ACC112 (cell line): ENCODE data around the gene POTEE.
"Not testable (repeated sequence)": the region's sequence is repeated elsewhere in the genome, so short reads cannot be mapped to it uniquely, and the experiment has no call there.

Source experiments
- H2AFZ ChIP-seq: fragments of 200-600 bp; sonication (generic); one replicate; pipeline ENCODE4 v1.6.0; 2017; ENCODE audit warnings: antibody characterized with exemption, low read length; ENCODE audit not compliant: unreplicated experiment
- H3K27ac ChIP-seq: fragments of 200-600 bp; sonication (generic); 2 replicates; pipeline ENCODE4 v1.5.1; 2014; ENCODE audit warnings: low read depth, mild to moderate bottlenecking, antibody characterized with exemption, low read length, moderate library complexity
- H3K27me3 ChIP-seq: fragments of 200-600 bp; sonication (generic); 2 replicates; pipeline ENCODE4 v1.6.1; 2014; ENCODE audit warnings: mild to moderate bottlenecking, antibody characterized with exemption, low read length, moderate library complexity, mixed read lengths; ENCODE audit not compliant: insufficient read depth
- H3K36me3 ChIP-seq: fragments of 200-600 bp; sonication (generic); 2 replicates; pipeline ENCODE4 v1.6.1; 2016; ENCODE audit warnings: mild to moderate bottlenecking, antibody characterized with exemption, low read length, moderate library complexity, mixed read lengths; ENCODE audit not compliant: insufficient read depth
- H3K4me1 ChIP-seq: fragments of 200-600 bp; sonication (generic); one replicate; pipeline ENCODE4 v1.6.1; 2016; ENCODE audit warnings: low read length, mixed read lengths; ENCODE audit not compliant: insufficient read depth, unreplicated experiment, control insufficient read depth
- H3K4me3 ChIP-seq: fragments of 200-600 bp; sonication (generic); 2 replicates; pipeline ENCODE4 v1.5.1; 2014; ENCODE audit warnings: mild to moderate bottlenecking, low read depth, low read length
- H3K79me2 ChIP-seq: fragments of 200-600 bp; sonication (generic); one replicate; pipeline ENCODE4 v1.6.0; 2016; ENCODE audit warnings: low read length; ENCODE audit not compliant: control insufficient read depth, unreplicated experiment, insufficient read depth

The POTEE gene

DNA sequence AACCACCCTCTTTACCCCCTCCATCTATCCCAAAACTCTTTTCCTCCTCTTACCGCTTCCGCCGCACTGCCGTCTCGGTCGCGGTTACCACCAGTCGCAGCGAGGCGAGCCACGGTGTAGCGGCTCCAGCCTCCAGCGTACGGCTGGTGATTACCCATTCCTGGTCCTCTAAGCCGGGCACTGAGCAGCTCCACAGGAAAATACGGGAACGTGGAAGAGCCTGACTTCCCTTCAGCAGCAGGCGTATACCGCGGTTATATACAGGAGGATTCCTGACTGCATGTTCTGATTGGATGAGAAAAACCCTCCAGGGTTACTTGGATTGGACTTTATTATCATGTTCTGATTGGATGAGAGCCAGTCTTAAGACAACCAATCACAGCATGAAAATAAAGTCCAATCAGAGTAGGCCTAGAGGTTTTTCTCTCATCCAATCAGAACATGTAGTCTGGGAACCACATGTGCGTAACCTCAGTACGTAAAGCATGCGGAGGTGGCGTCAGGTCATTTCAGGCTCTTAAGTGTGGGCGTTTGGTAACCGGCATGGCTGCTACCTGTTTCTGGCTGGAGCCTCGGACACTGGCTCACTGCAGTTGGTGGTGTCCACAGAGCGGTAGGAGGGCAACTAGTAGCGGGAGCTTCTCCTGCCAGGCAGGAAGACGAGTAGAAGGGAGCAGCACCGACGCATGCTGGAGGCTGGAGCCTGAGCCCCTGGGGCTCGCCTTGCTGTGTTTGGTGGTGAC lies at the start of gene POTEE:
Gene POTEE, plus strand, starts transcription at position 507 of the 743 bp plus-strand sequence. CDS start 8,867 bp downstream, outside the sequence.
- not testable (repeated sequence) for H3K27me3 ChIP-seq, H3K36me3 ChIP-seq, H2AFZ ChIP-seq, H3K4me3 ChIP-seq, H3K79me2 ChIP-seq, H3K27ac ChIP-seq, H3K4me1 ChIP-seq

DNA sequence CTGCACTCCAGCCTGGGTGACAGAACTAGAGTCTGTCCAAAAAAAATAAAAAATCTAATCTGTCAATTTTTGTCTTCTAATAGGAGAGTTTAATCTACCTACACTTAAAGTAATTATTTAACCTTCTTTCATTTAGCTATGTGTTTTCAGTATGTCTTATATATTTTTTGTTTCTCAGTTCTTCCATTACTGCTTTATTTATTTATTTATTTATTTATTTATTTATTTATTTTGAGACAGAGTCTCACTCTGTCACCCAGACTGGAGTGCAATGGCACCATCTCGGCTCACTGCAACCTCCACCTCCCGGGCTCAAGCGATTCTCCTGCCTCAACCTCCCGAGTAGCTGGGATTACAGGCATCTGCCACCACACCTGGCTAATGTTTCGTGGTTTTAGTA lies 43.8 kb upstream of the POTEE start:
- H3K4me1 ChIP-seq, H3K79me2 ChIP-seq, H3K27ac ChIP-seq, H2AFZ ChIP-seq, H3K4me3 ChIP-seq, H3K36me3 ChIP-seq: not testable (repeated sequence)
- peaks cover 11% of the 10 kb centered on the region; the same call in 1 of the 2 replicates for H3K27me3 ChIP-seq

GRCh38 chr2:131168538-131168937 lies 40.8 kb upstream of the POTEE start:
- H2AFZ ChIP-seq = no peak overlapping the region
- no peak overlapping the region for H3K27ac ChIP-seq
- H3K4me3 ChIP-seq = no peak overlapping the region
- peaks cover 11% of the 10 kb centered on the region; the same call in 1 of the 2 replicates for H3K27me3 ChIP-seq
- H3K4me1 ChIP-seq = no peaks in the 10 kb centered on the region
- H3K79me2 ChIP-seq = no peaks in the 10 kb centered on the region
- no peaks in the 10 kb centered on the region for H3K36me3 ChIP-seq

GRCh38 chr2:131178050-131178449 lies 31.3 kb upstream of the POTEE start:
- not testable (repeated sequence) for H3K36me3 ChIP-seq, H3K79me2 ChIP-seq, H3K27ac ChIP-seq, H2AFZ ChIP-seq, H3K4me3 ChIP-seq, H3K4me1 ChIP-seq
- peaks cover 18% of the 10 kb centered on the region; the same call in 1 of the 2 replicates for H3K27me3 ChIP-seq

- H2AFZ ChIP-seq, H3K4me3 ChIP-seq, H3K79me2 ChIP-seq, H3K27ac ChIP-seq, H3K4me1 ChIP-seq, H3K36me3 ChIP-seq: not testable (repeated sequence)
- peaks cover 18% of the 10 kb centered on the region; the same call in 1 of the 2 replicates for H3K27me3 ChIP-seq
Measured at GRCh38 chr2:131178721-131179418, 30.5 kb upstream of the POTEE start.

DNA sequence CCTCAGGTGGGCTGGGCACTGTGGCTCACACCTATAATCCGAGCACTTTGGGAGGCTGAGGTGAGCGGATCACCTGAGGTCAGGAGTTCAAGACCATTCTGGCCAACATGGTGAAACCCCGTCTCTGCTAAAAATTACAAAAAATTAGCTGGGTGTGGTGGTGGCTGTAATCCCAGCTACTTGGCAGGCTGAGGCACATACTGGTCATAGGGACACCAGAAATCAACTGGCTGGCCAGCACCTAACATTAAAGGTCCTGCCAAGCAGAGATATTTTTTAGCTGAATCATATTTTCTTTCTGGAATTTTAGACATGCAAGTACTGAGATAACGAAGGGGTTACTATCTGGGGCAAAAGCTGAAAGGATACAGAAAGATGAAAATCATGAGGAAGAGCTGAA lies 27.9 kb upstream of the POTEE start:
- not testable (repeated sequence) for H3K27me3 ChIP-seq, H3K79me2 ChIP-seq, H3K4me1 ChIP-seq, H3K36me3 ChIP-seq, H3K4me3 ChIP-seq, H2AFZ ChIP-seq, H3K27ac ChIP-seq

- H3K36me3 ChIP-seq, H3K4me1 ChIP-seq, H2AFZ ChIP-seq, H3K27me3 ChIP-seq, H3K27ac ChIP-seq, H3K79me2 ChIP-seq, H3K4me3 ChIP-seq: not testable (repeated sequence)
Measured at GRCh38 chr2:131193421-131193820, 15.9 kb upstream of the POTEE start.

GRCh38 chr2:131196186-131196585 lies 13.2 kb upstream of the POTEE start:
- not testable (repeated sequence) for H3K36me3 ChIP-seq, H3K27me3 ChIP-seq, H3K27ac ChIP-seq, H3K4me1 ChIP-seq, H3K79me2 ChIP-seq, H3K4me3 ChIP-seq, H2AFZ ChIP-seq

- no peak overlapping the region for H2AFZ ChIP-seq
- no peaks in the 10 kb centered on the region for H3K79me2 ChIP-seq
- H3K4me3 ChIP-seq = no peak overlapping the region
- H3K36me3 ChIP-seq = no peaks in the 10 kb centered on the region
- H3K4me1 ChIP-seq = no peaks in the 10 kb centered on the region
- H3K27me3 ChIP-seq = no peaks in the 10 kb centered on the region
- H3K27ac ChIP-seq = no peak overlapping the region
Measured at GRCh38 chr2:131201098-131201497, 8.2 kb upstream of the POTEE start.

DNA sequence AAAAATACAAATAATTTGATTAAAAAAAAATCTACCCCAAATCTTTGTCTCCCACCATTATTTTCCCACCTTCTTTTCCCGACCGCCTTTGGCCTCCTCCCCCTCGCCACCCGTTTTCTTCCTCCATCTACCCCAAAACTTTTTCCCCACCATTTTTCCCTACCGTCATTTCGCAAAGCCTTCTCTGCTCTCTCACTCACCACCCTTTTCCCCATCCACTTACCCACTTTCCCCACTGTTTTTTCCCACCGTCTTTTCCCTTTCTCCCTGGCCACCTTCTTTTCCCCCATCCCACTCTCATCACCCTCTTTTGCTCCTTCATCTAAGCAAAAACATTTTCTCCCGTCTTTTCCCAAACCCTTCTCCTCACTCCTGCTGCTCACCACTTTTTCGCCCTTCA lies 1.5 kb upstream of the POTEE start:
- not testable (repeated sequence) for H3K79me2 ChIP-seq, H3K36me3 ChIP-seq, H3K4me3 ChIP-seq, H3K27ac ChIP-seq, H2AFZ ChIP-seq, H3K4me1 ChIP-seq, H3K27me3 ChIP-seq

DNA sequence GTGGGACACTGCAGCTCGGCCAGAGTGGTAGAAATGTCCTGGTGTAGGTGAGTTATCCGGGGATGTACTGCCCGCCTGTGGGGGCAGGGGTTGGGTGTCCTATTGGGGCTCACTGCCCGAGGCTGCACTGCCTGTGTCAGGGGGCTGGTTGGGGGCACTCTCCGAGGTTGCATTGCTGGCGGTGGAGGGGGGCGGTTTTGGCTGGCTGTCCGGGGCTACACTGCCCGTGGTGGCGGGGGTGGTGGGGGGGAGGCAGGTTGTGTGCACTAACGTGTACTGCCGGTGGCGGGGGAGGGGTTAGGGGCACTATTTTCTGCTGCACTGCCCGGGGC lies 403 bp downstream of the POTEE start:
- not testable (repeated sequence) for H2AFZ ChIP-seq, H3K79me2 ChIP-seq, H3K36me3 ChIP-seq, H3K4me3 ChIP-seq, H3K27me3 ChIP-seq, H3K27ac ChIP-seq, H3K4me1 ChIP-seq
